Colonic mucosa (tissue), 4 donors: ENCODE data around the gene ARHGAP15. TPM values are rescaled to one million over a fixed set of nuclear protein-coding genes. Genes with fewer than 3 reads are reported as not detected.

Experiments used
- DNase-seq: peaks from one replicate; pipeline ENCODE4 v3.0.0-alpha.2; 2020
- H3K27ac ChIP-seq: fragments of 200-600 bp; one replicate; pipeline ENCODE4 v1.8.0; 2021
- H3K27me3 ChIP-seq: fragments of 200-600 bp; one replicate; pipeline ENCODE4 v1.8.0; 2021
- H3K36me3 ChIP-seq: fragments of 200-600 bp; one replicate; pipeline ENCODE4 v1.8.0; 2021
- H3K4me1 ChIP-seq: fragments of 200-600 bp; one replicate; pipeline ENCODE4 v1.8.0; 2021; ENCODE audit warnings: mild to moderate bottlenecking
- H3K4me3 ChIP-seq: fragments of 200-600 bp; one replicate; pipeline ENCODE4 v1.8.0; 2021
- H3K9ac ChIP-seq, 2 donors: one replicate each; pipeline ENCODE4 v1.7.0; 2013; ENCODE audit warnings: control low read depth in 2 of 2, low read depth in 2 of 2, low read length in 2 of 2
- H3K9me3 ChIP-seq: fragments of 200-600 bp; one replicate; pipeline ENCODE4 v1.8.0; 2021
- CTCF ChIP-seq: fragments of 200-600 bp; IDR thresholded peaks from one replicate; pipeline ENCODE4 v1.8.0; 2022; ENCODE audit warnings: antibody characterized with exemption, mild to moderate bottlenecking
- intact Hi-C: fragments of 100-400 bp; cut with DNase I; formaldehyde crosslinking; loops from one replicate; pipeline ENCODE4 v1.14.1; 2022
- total RNA-seq, 2 donors: library from RNA; stranded (reverse); fragmentation: NEBNext Ultra II Directional in 1 of 2; extraction: Animal tissue kit (Norgen Biotek cat#: 25700) in 1 of 2; gene quantifications; one replicate each; pipeline ENCODE4 v1.2.1, GENCODE V29; 2021
- donor health status: healthy.
- donor health status: DM: no; HTN: no; CAD: no.
- donor health status: DM: no; HTN: no; CAD: no.

ARHGAP15 gene
- total RNA-seq, 2 donors from 2014 or later: 1.6 to 3.7 TPM

GRCh38 chr2:143808166-143808565 is 678.9 kb downstream of the ARHGAP15 start:
- intact Hi-C loops: no loop called here
- DNase-seq: no peak
- H3K36me3 ChIP-seq: no peaks in the 10 kb centered on the region

GRCh38 chr2:143815082-143815481 is 685.9 kb downstream of the ARHGAP15 start:
- intact Hi-C loops: no loop called here
- H3K9me3 ChIP-seq: no peaks in the 10 kb centered on the region
- TF ChIP-seq CTCF: no peak

More at GRCh38 chr2:143808166-143808565, 678.9 kb downstream of the ARHGAP15 start:
- Histone ChIP-seq H3K27ac (no peak overlapping the region), H3K27me3 (no peaks in the 10 kb centered on the region), H3K4me1 (no peaks in the 10 kb centered on the region), H3K9me3 (no peaks in the 10 kb centered on the region), H3K9ac (no peak overlapping the region), H3K4me3 (no peak overlapping the region)
- no peak for TF ChIP-seq CTCF

GRCh38 chr2:143816916-143817315 is 687.7 kb downstream of the ARHGAP15 start:
- DNase-seq: no peak
- TF ChIP-seq CTCF: no peak
- Histone ChIP-seq H3K4me1 (no peaks in the 10 kb centered on the region), H3K36me3 (no peaks in the 10 kb centered on the region), H3K9me3 (no peaks in the 10 kb centered on the region), H3K4me3 (no peak overlapping the region), H3K9ac (no peak overlapping the region), H3K27ac (no peak overlapping the region), H3K27me3 (no peaks in the 10 kb centered on the region)
- intact Hi-C loops: no loop called here

More at GRCh38 chr2:143815082-143815481, 685.9 kb downstream of the ARHGAP15 start:
- no peak overlapping the region for H3K27ac ChIP-seq
- H3K36me3 ChIP-seq: no peaks in the 10 kb centered on the region
- no peaks in the 10 kb centered on the region for H3K4me1 ChIP-seq
- no peak for DNase-seq
- H3K27me3 ChIP-seq: no peaks in the 10 kb centered on the region
- H3K4me3 ChIP-seq: no peak overlapping the region
- H3K9ac ChIP-seq: no peak overlapping the region
